Peyer's patch (tissue), 4 donors: ENCODE data around the gene ANTKMT. TPM values are rescaled to one million over a fixed set of nuclear protein-coding genes. Genes with fewer than 3 reads are reported as not detected.

ENCODE experiments used
- DNase-seq, 3 donors: peaks; one replicate each; pipeline ENCODE4 v3.0.0-alpha.2; 2017 to 2019
- H3K27ac ChIP-seq, 4 donors: fragments of 200-600 bp; sonication (generic); one replicate each; pipeline ENCODE4 v1.5.1; 2016 to 2019
- H3K27me3 ChIP-seq, 2 donors: fragments of 200-600 bp; sonication (generic); one replicate each; pipeline ENCODE4 v1.5.1; 2019
- H3K36me3 ChIP-seq, 3 donors: fragments of 200-600 bp; sonication (generic); one replicate each; pipeline ENCODE4 v1.5.1; 2016 to 2019
- H3K4me1 ChIP-seq, 4 donors: fragments of 200-600 bp; sonication (generic); one replicate each; pipeline ENCODE4 v1.5.1; 2016 to 2019
- H3K4me3 ChIP-seq, 4 donors: fragments of 200-600 bp; sonication (generic); 1 replicate in 3 of 4; 2 replicates in 1 of 4; pipeline ENCODE4 v1.5.1; 2016 to 2019; ENCODE audit warnings: mild to moderate bottlenecking in 1 of 4
- H3K9me3 ChIP-seq, 4 donors: fragments of 200-600 bp; sonication (generic); one replicate each; pipeline ENCODE4 v1.5.1; 2016 to 2019; ENCODE audit warnings: mild to moderate bottlenecking in 1 of 4
- CTCF ChIP-seq, 6 experiments: fragments of 450-650 bp in 4 of 6; fragments of 200-600 bp in 2 of 6; sonication (generic) in 1 of 6; IDR thresholded peaks; one replicate each; pipeline ENCODE4 v1.5.1; 2017 to 2019; ENCODE audit warnings: antibody characterized with exemption in 6 of 6, mild to moderate bottlenecking in 3 of 6, moderate library complexity in 1 of 6
- POLR2A ChIP-seq, 2 donors: fragments of 450-650 bp; IDR thresholded peaks; one replicate each; pipeline ENCODE4 v1.5.1; 2017; ENCODE audit warnings: antibody characterized with exemption in 2 of 2, mild to moderate bottlenecking in 2 of 2, moderate library complexity in 2 of 2
- total RNA-seq, 4 donors: library from RNA; depleted of rRNA; stranded (reverse); fragments of >200 nt; gene quantifications; one replicate each; pipeline ENCODE4 v1.1.0, GENCODE V29; 2016

ANTKMT gene
- total RNA-seq, 4 donors from 2014 or later, result 52.8 to 93.9 (median 72.0) TPM

DNA sequence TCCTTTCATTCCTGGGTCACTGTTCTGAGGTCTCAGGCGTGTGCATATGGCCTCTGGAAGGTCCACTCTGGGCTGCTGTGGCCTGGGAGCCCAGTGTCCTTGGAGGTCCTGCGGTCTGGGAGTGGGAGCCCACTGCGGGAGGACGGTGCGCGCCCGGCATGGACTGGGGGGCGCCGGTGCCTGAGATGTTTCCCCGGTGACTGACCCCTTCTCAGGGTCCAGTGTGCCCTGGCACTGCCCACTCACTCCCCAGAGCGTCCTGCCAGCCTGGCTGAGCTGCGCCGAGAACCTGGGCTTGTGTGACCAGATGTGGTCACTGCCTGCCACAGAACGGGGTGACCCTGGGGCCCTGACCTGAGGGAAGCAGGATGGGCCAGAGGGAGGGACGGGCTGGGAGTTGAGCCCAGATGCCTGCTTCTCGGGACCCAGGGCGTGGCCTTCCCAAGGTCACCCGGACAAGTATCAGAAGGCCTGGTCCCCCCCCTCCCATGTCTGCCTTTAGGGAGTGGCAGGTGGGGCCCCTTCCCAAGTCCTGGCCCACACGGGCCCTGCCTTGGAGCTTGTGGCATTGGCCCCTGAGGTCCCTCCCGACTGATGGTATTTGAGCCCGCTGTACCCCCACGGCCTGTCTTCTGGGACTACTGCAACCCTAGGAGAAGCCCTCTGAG lies 46.6 kb upstream of the ANTKMT start:
- H3K27me3 ChIP-seq, result no peaks in the 10 kb centered on the region
- DNase-seq, result no peak
- H3K36me3 ChIP-seq, result peaks cover 0 to 49% (median 0%) of the 10 kb centered on the region in 3 donors
- H3K27ac ChIP-seq, result no peak overlapping the region
- no peaks in the 10 kb centered on the region for H3K9me3 ChIP-seq
- TF ChIP-seq POLR2A (IDR thresholded peaks at IDR 0.05), result no peak
- TF ChIP-seq CTCF (IDR thresholded peaks at IDR 0.05), result no peak
- H3K4me3 ChIP-seq, result no peak overlapping the region
- peaks cover 12 to 37% (median 22%) of the 10 kb centered on the region in 4 donors for H3K4me1 ChIP-seq

DNA sequence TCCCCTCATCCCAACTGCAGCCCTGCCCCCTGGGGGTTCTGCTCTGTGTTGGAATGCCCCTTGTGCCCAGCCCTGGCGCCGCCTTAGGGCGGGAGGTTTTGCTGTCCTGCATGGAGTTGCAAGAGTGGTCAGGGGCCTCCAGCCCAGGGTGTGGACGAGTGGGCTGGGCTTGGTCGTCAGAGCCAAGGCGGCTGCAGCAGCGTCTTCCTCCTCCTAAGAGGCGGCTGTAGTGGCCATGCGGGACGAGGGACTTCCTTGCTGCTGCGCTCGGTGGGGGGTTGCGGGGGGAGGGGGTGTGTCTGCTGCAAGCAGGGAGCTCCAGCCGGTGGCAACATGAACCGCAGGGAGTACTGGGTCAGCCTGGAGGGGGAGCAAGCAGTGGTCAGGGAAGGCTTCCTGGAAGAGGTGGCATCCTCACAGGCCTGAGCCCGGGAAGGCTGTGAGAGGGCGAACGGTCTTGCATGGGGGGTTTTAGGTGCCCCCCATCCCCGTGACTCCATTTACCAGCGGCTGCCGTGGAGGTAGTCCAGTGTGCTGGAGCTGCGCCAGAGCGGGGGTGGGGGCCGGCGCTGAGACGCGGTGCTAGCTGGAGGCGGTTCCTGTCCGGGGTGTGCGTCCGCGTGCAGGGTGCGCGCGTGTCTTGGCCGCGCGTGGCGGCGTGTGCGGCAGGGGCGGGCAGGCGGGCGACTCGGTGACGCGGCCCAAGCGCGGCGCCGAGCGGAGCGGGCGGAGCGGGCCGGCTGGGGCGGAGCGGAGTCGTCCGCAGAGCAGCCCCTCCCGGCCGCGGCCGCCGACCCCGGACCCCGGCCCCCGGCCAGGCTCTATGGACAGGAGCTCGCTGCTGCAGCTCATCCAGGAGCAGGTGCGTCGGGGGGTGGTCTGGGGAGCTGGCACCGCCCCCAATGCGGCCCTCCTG lies 45.7 kb upstream of the ANTKMT start, which contains the start of gene RHBDL1:
TSS of gene RHBDL1 (plus strand) at position 704 of the 916 bp plus-strand sequence. CDS start at position 824, 120 bp downstream.
- Histone ChIP-seq H3K4me3 (peak within 1 kb of the TSS; percentile 15 to 64 (median 36)), H3K27me3 (no peaks in the 10 kb centered on the region), H3K36me3 (peaks cover 0 to 40% (median 0%) of the 10 kb centered on the region in 3 donors), H3K27ac (peak within 1 kb of the TSS in 1 of 4 donors; percentile 57), H3K4me1 (peaks cover 12 to 35% (median 24%) of the 10 kb centered on the region in 4 donors), H3K9me3 (no peaks in the 10 kb centered on the region)
- TF ChIP-seq POLR2A (IDR thresholded peaks at IDR 0.05), result no peak
- TF ChIP-seq CTCF (IDR thresholded peaks at IDR 0.05), result no peak
- no peak for DNase-seq

GRCh38 chr16:675884-676564 lies 44.9 kb upstream of the ANTKMT start:
- TF ChIP-seq CTCF (IDR thresholded peaks at IDR 0.05), result no peak
- TF ChIP-seq POLR2A (IDR thresholded peaks at IDR 0.05), result no peak
- Histone ChIP-seq H3K4me3 (peak overlapping the region; percentile 15 to 64 (median 36)), H3K27me3 (no peaks in the 10 kb centered on the region), H3K4me1 (peaks cover 13 to 39% (median 26%) of the 10 kb centered on the region in 4 donors), H3K9me3 (no peaks in the 10 kb centered on the region), H3K27ac (peak overlapping the region in 1 of 4 donors; percentile 57), H3K36me3 (peaks cover 0 to 32% (median 0%) of the 10 kb centered on the region in 3 donors)
- DNase-seq, result peak in 1 of 3 donors; percentile 72

DNA sequence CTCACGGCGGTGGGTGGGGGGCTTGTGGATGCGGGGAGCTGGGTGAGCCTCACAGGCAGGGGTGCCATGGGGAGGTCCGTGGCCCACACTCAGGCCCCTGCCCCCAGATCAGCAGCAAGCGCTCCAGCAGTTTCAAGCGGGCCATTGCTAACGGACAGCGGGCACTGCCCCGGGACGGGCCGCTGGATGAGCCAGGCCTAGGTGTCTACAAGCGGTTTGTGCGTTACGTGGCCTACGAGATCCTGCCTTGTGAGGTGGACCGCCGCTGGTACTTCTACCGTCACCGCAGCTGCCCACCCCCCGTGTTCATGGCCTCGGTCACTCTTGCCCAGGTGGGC lies 44.4 kb upstream of the ANTKMT start:
- no peak for TF ChIP-seq POLR2A (IDR thresholded peaks at IDR 0.05)
- no peak for TF ChIP-seq CTCF (IDR thresholded peaks at IDR 0.05)
- Histone ChIP-seq H3K27ac (peak overlapping the region in 1 of 4 donors; percentile 57), H3K9me3 (no peaks in the 10 kb centered on the region), H3K36me3 (peaks cover 0 to 30% (median 0%) of the 10 kb centered on the region in 3 donors), H3K27me3 (no peaks in the 10 kb centered on the region), H3K4me3 (peak overlapping the region in 2 of 4 donors; percentile 50 to 64), H3K4me1 (peaks cover 13 to 44% (median 31%) of the 10 kb centered on the region in 4 donors)
- DNase-seq, result no peak

DNA sequence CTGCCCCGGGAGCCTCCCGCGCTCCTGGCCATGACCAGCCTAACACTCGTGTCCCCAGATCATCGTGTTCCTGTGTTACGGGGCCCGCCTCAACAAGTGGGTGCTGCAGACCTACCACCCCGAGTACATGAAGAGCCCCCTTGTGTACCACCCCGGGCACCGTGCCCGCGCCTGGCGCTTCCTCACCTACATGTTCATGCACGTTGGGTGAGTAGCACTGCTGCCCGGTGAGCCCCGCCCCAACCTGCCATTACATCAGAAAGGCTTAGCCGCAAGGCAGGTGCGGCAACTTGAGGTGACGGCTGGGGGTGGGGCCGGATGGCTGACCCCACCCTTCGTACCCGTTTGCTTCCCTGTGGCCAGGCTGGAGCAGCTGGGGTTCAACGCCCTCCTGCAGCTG lies 44.0 kb upstream of the ANTKMT start:
- H3K27ac ChIP-seq, result peak overlapping the region in 3 of 4 donors; percentile 40 to 93 (median 57)
- TF ChIP-seq CTCF (IDR thresholded peaks at IDR 0.05) (no peak), POLR2A (IDR thresholded peaks at IDR 0.05) (peak in 1 of 2 donors; percentile 59)
- peaks cover 0 to 30% (median 0%) of the 10 kb centered on the region in 3 donors for H3K36me3 ChIP-seq
- H3K27me3 ChIP-seq, result no peaks in the 10 kb centered on the region
- H3K4me3 ChIP-seq, result peak overlapping the region in 2 of 4 donors; percentile 4 to 50
- H3K4me1 ChIP-seq, result peaks cover 13 to 47% (median 34%) of the 10 kb centered on the region in 4 donors
- DNase-seq, result peak; percentile 65 to 94 (median 94)
- no peaks in the 10 kb centered on the region for H3K9me3 ChIP-seq
